ENCODE data around the gene TNFRSF9.

The TNFRSF9 gene

GRCh38 chr1:7869136-7869920 lies 71.3 kb downstream of the TNFRSF9 start:
- DNase-seq: no peak

DNA sequence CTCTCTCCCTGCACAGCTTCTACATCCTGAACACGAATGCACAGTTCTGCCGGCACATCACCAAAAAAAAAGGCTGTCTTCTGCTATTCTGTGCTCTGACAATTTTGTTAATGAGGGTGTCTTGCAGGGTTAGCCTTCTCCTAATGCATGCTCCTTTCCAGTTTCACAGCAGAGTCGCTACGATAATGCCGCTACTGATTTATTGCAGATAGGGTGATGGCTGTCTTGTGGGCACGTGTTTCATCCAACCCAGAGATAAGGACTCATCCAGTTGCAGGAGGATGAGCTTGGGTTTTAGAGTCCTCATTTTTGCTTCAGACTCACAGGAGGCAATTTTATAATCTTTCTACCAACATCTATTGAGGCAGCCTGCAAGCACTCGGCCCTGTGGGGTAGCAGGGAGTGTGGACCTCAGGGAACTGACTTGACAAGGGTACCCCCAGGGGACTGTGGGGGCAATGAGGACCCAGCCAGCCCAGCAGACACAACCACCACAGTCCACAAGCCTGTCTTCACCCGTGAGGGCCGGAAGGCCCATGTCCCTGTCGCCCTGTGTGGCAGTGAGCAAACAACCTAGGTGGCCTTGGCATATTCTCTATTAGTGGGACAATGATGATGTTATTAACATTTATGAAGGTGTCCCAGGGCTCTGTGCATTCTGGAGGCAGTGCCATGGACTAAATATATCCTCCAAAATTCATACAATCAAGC lies 72.4 kb downstream of the TNFRSF9 start:
- DNase-seq: no peak

DNA sequence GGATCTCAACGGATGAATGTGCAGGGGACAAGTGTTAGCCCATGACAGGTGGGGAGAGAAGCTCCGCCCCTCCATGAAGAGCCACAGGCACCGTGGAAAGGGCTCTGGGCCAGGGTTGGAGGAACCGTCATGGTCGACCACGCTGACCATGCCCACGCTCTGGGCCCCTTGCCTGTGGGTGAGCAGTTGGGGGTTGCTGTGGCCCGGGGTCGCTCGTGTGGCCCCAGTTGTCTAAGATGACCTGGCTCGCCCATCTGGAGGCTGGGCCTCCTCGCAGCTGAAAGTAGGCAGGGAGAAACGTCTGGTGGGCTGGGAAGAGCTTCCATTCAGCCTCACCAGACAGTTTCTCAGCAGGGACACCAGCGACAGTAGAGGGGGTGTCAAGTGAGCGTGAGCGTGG lies 74.7 kb downstream of the TNFRSF9 start:
- no peak for DNase-seq
